GM12873 (cell line): ENCODE data around the gene CELSR1.

Experiments used
- CTCF ChIP-seq: IDR thresholded peaks from 2 replicates; pipeline ENCODE4 v1.5.1; 2012; ENCODE audit warnings: low read depth, mild to moderate bottlenecking, moderate library complexity, low read length, control low read depth; ENCODE audit not compliant: insufficient read depth; ENCODE audit errors: missing control alignments

CELSR1 gene

GRCh38 chr22:46483353-46483752 lies 54.1 kb downstream of the CELSR1 start:
- TF ChIP-seq CTCF: no peak

DNA sequence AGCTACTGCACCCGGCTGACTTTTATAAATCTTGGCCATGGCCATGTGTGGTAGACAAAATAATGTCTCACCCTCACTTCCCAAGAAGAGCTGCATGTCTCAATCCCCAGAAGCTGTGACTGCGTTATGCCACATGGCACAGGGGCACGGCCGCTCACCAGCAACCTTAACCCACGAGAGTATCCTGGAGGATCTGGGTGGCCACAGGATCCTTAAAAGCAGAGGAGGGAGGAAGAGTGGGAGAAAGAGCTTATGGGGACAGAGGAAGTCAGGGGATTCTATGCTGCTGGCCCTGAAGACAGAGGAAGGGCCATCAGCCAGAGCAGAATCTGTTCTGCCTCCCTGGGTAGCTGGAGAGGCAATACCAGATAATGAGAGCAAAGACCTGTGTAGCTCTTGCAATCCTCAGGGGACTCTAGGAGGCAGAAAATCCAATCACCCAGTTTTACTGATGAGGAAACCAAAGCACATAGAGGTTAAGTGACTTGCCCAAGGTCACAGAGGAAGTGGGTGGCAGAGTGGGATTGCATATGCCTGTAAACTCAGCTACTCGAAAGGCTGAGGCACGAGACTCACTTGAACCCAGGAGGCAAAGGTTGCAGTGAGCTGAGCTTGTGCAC lies 55.3 kb downstream of the CELSR1 start:
- TF ChIP-seq CTCF: no peak

- TF ChIP-seq CTCF: no peak
Measured at GRCh38 chr22:46481386-46481785, 56.0 kb downstream of the CELSR1 start.

- no peak for TF ChIP-seq CTCF
Measured at GRCh38 chr22:46480396-46480795, 57.0 kb downstream of the CELSR1 start.

DNA sequence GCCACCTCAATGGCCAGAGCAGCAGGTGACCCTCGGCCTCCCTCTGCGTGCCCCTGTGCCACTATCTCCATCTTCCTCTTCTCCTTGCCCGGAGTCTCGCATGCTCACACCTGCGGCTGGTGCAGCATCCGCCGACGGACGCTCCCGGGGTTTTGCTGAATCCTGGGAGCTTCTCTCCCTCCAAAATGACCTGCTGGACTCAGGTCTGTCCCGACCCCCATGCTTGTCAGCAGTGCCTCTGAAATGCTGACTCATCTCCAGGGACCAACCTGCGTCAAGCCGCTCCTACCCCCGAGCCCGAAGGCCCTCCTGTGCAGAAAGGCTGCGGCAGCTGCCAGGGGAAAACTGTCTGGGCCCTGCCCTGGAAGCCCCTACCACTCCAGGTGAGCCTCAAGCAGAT lies 58.4 kb downstream of the CELSR1 start:
- no peak for TF ChIP-seq CTCF

- TF ChIP-seq CTCF: no peak
Measured at GRCh38 chr22:46478083-46478551, 59.3 kb downstream of the CELSR1 start.

DNA sequence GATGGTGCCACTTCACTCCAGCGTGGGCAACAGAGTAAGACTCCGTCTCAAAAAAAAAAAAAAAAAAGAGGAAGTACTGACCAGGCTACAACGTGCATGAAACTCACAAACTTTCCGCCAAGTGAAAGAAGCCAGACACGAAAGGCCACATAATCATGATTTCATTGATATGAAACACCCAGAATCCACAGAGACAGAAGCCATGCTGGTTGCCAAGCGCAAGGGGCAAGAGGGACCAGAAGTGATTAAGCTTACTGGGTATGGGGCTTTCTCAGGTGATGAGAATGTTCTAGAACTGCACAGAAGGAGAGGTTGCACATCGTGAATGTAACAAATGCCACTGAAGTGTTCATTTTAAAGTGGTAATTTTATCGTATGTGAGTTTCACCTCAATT lies 60.9 kb downstream of the CELSR1 start:
- TF ChIP-seq CTCF: no peak
